Measurements from ENCODE around the gene PRPF38B. TPM values are rescaled to one million over a fixed set of nuclear protein-coding genes. Genes with fewer than 3 reads are reported as not detected.

The PRPF38B gene
- total and polyA plus RNA-seq, 9 of the 15 experiments (the other 6 are each of a cell fraction or from before 2014, with no cell fraction given), result 25.3 to 85.5 (median 66.4) TPM

DNA sequence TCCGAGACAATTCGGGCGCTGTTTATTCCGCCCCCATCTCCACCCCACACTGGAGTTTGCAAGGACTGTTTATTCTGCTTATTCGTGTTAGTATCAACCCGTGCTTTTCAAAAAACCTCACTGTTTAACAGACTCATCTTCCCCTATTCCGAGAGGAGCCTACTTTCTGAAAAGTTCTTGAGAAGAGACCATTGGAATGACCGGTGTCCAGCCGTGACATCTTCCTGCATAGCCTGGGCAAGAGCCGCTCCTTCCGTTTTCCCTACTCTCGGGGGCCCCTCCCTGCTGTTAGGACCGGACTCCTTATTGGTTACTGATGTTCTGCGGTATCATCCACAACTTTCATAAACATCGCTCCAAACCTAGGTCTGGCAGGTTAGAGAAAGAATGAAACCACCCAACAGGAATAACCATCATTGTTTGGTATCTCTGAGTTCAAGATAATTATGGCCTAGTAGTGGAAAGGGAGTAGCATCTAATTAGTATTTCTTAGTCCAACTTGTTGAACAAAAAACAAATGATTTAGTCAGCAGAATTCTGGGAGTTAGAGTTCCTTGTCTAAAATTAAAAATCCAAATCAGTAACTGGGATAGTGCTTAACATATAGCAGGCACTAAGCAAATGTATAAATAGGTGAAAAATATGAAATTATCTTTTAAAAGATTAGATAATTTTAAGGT lies 55.2 kb downstream of the PRPF38B start (continued):
- TF ChIP-seq ZNF785 (CRISPR knock-in tag; IDR thresholded peaks at IDR 0.05) (no peak), COPS2 (conservative IDR thresholded peaks at IDR 0.05) (no peak), WHSC1 (IDR thresholded peaks at IDR 0.05; ENCODE audit: low read length) (no peak), GABPB1 (CRISPR knock-in tag; IDR thresholded peaks at IDR 0.05) (no peak), NR1H2 (CRISPR knock-in tag; IDR thresholded peaks at IDR 0.05) (0 out of 2 replicates have a peak, but pooled peaks have one; percentile 5), RBFOX2 (IDR thresholded peaks at IDR 0.05; ENCODE audit: low read depth, low read length) (no peak), MEF2D (tag; conservative IDR thresholded peaks at IDR 0.05; ENCODE audit: low read depth) (no peak), CXXC5 (CRISPR knock-in tag; IDR thresholded peaks at IDR 0.05) (no peak), FOXJ3 (CRISPR knock-in tag; IDR thresholded peaks at IDR 0.05) (no peak), KDM1A (IDR thresholded peaks at IDR 0.05) (no peak)
- TF ChIP-seq, protein P1, sequence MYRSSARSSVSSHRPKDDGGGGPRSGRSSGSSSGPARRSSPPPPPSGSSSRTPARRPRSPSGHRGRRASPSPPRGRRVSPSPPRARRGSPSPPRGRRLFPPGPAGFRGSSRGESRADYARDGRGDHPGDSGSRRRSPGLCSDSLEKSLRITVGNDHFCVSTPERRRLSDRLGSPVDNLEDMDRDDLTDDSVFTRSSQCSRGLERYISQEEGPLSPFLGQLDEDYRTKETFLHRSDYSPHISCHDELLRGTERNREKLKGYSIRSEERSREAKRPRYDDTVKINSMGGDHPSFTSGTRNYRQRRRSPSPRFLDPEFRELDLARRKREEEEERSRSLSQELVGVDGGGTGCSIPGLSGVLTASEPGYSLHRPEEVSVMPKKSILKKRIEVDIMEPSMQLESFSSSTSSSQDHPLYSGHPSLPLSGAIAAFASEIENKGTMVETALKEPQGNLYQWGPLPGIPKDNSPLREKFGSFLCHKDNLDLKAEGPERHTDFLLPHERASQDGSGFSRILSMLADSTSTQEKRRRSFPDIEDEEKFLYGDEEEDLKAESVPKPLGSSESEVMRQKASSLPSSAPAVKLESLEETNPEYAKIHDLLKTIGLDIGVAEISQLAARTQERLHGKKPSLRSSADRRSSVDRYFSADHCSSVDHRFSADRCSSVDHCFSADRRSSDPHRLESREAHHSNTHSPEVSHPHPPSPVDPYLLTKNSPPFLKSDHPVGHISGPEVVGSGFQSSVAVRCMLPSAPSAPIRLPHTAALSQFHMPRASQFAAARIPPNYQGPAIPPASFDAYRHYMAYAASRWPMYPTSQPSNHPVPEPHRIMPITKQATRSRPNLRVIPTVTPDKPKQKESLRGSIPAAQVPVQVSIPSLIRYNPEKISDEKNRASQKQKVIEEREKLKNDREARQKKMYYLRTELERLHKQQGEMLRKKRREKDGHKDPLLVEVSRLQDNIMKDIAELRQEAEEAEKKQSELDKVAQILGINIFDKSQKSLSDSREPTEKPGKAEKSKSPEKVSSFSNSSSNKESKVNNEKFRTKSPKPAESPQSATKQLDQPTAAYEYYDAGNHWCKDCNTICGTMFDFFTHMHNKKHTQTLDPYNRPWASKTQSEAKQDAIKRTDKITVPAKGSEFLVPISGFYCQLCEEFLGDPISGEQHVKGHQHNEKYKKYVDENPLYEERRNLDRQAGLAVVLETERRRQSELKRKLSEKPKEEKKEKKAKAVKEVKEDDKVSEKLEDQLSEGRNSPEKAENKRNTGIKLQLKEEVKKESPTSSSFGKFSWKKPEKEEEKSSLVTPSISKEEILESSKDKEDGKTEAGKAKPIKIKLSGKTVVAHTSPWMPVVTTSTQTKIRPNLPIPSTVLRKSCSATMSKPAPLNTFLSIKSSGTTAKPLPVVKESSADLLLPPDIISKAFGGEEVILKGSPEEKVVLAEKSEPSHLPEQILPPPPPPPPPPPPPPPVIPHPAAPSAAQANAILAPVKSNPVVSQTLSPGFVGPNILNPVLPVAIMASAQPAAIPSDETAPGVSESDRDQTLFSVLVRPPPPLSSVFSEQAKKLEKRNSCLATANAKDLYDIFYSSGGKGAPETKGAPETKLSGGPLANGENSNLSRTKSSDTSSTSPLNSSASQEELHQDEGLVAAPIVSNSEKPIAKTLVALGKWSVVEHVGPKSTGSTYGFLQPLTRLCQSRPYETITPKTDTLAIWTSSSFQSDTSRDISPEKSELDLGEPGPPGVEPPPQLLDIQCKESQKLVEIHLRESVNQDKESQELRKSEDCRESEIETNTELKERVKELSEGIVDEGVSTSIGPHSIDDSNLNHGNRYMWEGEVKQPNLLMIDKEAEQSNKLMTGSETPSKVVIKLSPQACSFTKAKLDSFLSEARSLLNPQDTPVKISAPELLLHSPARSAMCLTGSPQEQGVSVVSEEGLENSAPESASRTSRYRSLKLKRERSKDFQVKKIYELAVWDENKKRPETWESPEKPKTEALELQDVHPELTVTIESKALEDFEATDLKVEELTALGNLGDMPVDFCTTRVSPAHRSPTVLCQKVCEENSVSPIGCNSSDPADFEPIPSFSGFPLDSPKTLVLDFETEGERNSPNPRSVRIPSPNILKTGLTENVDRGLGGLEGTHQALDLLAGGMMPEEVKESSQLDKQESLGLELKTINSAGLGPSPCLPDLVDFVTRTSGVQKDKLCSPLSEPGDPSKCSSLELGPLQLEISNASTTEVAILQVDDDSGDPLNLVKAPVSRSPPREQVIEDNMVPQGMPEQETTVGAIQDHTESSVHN (IDR thresholded peaks at IDR 0.05; ENCODE audit: borderline replicate concordance in 1 of 2, low read depth in 1 of 2), result no peak
- TF ChIP-seq, protein P2, sequence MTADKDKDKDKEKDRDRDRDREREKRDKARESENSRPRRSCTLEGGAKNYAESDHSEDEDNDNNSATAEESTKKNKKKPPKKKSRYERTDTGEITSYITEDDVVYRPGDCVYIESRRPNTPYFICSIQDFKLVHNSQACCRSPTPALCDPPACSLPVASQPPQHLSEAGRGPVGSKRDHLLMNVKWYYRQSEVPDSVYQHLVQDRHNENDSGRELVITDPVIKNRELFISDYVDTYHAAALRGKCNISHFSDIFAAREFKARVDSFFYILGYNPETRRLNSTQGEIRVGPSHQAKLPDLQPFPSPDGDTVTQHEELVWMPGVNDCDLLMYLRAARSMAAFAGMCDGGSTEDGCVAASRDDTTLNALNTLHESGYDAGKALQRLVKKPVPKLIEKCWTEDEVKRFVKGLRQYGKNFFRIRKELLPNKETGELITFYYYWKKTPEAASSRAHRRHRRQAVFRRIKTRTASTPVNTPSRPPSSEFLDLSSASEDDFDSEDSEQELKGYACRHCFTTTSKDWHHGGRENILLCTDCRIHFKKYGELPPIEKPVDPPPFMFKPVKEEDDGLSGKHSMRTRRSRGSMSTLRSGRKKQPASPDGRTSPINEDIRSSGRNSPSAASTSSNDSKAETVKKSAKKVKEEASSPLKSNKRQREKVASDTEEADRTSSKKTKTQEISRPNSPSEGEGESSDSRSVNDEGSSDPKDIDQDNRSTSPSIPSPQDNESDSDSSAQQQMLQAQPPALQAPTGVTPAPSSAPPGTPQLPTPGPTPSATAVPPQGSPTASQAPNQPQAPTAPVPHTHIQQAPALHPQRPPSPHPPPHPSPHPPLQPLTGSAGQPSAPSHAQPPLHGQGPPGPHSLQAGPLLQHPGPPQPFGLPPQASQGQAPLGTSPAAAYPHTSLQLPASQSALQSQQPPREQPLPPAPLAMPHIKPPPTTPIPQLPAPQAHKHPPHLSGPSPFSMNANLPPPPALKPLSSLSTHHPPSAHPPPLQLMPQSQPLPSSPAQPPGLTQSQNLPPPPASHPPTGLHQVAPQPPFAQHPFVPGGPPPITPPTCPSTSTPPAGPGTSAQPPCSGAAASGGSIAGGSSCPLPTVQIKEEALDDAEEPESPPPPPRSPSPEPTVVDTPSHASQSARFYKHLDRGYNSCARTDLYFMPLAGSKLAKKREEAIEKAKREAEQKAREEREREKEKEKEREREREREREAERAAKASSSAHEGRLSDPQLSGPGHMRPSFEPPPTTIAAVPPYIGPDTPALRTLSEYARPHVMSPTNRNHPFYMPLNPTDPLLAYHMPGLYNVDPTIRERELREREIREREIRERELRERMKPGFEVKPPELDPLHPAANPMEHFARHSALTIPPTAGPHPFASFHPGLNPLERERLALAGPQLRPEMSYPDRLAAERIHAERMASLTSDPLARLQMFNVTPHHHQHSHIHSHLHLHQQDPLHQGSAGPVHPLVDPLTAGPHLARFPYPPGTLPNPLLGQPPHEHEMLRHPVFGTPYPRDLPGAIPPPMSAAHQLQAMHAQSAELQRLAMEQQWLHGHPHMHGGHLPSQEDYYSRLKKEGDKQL (CRISPR knock-in tag; IDR thresholded peaks at IDR 0.05; ENCODE audit: borderline replicate concordance), result no peak
- TF ChIP-seq, protein P3, sequence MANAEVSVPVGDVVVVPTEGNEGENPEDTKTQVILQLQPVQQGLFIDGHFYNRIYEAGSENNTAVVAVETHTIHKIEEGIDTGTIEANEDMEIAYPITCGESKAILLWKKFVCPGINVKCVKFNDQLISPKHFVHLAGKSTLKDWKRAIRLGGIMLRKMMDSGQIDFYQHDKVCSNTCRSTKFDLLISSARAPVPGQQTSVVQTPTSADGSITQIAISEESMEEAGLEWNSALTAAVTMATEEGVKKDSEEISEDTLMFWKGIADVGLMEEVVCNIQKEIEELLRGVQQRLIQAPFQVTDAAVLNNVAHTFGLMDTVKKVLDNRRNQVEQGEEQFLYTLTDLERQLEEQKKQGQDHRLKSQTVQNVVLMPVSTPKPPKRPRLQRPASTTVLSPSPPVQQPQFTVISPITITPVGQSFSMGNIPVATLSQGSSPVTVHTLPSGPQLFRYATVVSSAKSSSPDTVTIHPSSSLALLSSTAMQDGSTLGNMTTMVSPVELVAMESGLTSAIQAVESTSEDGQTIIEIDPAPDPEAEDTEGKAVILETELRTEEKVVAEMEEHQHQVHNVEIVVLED (CRISPR knock-in tag; IDR thresholded peaks at IDR 0.05), result no peak

Data from K562 (cell line).